GM12875 (cell line): Measurements from ENCODE around the gene CYP2A13.
"Not testable (repeated sequence)": the region's sequence is repeated elsewhere in the genome, so short reads cannot be mapped to it uniquely, and the experiment has no call there.

Experiments used
- H3K4me3 ChIP-seq: one replicate; pipeline ENCODE4 v1.5.1; 2011; ENCODE audit warnings: low read depth, low read length, control low read depth
- CTCF ChIP-seq: IDR thresholded peaks from 2 replicates; pipeline ENCODE4 v1.5.1; 2011; ENCODE audit warnings: low read depth, mild to moderate bottlenecking, control low read depth, inconsistent platforms, low read length, moderate library complexity, borderline replicate concordance; ENCODE audit not compliant: insufficient read depth

Gene CYP2A13

DNA sequence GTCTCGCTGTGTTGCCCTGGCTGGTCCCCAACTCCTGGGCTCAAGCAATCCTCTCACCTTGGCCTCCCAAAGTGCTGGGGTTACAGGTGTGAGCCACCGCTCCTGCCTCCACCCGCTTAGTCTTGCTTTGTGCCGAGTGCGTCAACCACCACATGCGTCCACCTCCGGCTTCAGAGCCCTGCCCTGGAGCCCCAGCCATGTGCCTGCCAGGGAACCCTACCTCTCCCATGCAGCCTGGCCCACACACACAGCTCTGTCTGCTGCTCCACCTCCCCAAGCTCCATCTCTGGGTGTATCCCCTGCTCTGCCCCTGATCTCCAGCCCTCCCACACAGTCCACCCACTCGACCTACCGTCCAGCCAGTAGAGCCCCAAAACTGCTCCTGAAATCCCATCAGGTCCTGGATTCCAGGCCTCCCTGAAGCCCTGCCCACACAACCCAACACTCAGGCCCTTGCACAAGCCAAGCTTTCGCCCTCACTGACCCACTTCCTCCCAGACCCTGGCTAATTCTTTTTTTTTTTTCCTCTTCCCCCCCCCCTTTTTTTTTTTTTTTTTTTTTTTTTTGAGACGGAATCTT is 35.6 kb downstream of the CYP2A13 start:
- no peak for TF ChIP-seq CTCF
- H3K4me3 ChIP-seq, result no peak overlapping the region

DNA sequence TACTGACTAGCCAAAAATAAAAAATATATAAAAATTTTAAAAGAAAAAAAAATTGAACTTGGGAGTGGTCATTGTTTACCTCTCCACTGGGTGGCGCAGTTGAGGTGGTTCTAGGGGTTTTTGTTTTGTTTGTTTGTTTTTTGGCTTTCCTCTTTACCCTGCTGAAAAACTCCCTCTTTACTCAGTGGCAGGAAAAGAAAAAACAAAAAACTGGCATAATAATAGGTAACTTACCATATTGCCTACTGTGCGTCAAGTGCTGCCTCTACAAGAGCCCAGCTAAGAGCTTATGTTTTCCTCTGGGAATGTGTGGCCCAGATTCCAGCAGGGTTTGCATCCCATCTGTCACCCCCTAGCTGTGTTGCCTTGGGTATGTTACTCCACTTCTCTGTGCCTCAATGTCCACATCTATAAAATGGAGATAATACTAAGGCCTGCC is 38.5 kb downstream of the CYP2A13 start:
- peak; percentile 53 for TF ChIP-seq CTCF
- not testable (repeated sequence) for H3K4me3 ChIP-seq

- H3K4me3 ChIP-seq, result not testable (repeated sequence)
These were observed 39.1 kb downstream of the CYP2A13 start for GRCh38 chr19:41127362-41127761.

GRCh38 chr19:41127801-41128300 is 39.6 kb downstream of the CYP2A13 start:
- not testable (repeated sequence) for H3K4me3 ChIP-seq
- peak; percentile 49; the same call in 1 of the 2 replicates for TF ChIP-seq CTCF

DNA sequence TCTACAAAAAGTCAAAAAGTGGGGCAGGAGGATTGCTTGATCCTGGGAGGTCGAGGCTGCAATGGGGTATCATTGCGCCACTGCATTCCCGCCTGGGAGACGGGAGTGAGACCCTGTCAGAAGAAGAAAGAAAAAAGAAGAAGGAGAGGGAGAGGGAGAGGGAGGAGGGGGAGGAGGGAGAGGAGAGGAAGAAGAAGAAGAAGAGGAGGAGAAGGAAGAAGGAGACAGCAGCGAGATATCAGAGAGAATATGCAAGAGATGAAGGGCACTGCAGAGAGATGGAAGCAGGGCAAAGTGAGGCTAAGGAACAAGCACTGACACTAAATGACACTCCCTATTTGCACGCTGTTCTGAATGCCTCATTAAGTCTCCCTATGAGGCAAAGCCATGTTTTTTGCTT is 40.4 kb downstream of the CYP2A13 start:
- no peak for TF ChIP-seq CTCF

GRCh38 chr19:41131186-41131585 is 42.9 kb downstream of the CYP2A13 start:
- no peak overlapping the region for H3K4me3 ChIP-seq
- no peak for TF ChIP-seq CTCF

More for the DNA sequence above, 40.4 kb downstream of the CYP2A13 start:
- H3K4me3 ChIP-seq, result no peak overlapping the region

DNA sequence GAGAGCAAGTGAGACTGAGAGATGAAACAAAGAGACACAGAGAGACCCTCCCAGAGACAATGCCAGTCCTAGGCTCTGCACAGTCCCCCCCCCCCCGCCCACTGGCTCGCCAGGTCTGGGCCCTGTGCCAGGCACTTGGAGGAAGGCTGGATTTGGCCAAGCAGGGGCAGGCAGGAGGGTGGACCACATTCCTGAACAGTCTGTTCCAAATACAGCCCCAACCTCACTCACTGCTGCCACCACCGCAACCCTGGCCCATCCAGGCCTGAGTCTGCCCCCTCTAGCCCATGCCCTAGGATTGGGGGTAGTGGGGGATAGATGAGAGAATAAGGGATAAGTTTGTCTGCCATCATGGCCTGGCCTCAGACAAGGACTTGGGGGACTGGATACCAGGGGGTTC is 45.0 kb downstream of the CYP2A13 start:
- H3K4me3 ChIP-seq, result no peak overlapping the region
- TF ChIP-seq CTCF, result no peak

GRCh38 chr19:41134616-41135015 is 46.4 kb downstream of the CYP2A13 start:
- TF ChIP-seq CTCF, result no peak
- H3K4me3 ChIP-seq, result no peak overlapping the region

- not testable (repeated sequence) for H3K4me3 ChIP-seq
These were observed 47.4 kb downstream of the CYP2A13 start for GRCh38 chr19:41135390-41136384.
